HG03558 (cell line): Measurements from ENCODE around the gene WBP2NL.
A peak's percentile ranks its signal among the peaks of the same experiment; 100 is the strongest.
"Not testable (repeated sequence)": the region's sequence is repeated elsewhere in the genome, so short reads cannot be mapped to it uniquely, and the experiment has no call there.

Experiments used
- ATAC-seq: cut with Tn5 transposase; IDR thresholded peaks from one replicate; pipeline ENCODE4 v1.9.1; 2021; ENCODE audit warnings: moderate number of reproducible peaks; ENCODE audit not compliant: unreplicated experiment; ENCODE audit errors: extremely low read depth

WBP2NL gene

GRCh38 chr22:42070517-42071422, 72.2 kb downstream of the WBP2NL start, which contains the start of gene NAGA:
NAGA (minus strand) TSS chr22:42070812; CDS start chr22:42070297, 515 bp downstream.
- ATAC-seq = peak; percentile 86

DNA sequence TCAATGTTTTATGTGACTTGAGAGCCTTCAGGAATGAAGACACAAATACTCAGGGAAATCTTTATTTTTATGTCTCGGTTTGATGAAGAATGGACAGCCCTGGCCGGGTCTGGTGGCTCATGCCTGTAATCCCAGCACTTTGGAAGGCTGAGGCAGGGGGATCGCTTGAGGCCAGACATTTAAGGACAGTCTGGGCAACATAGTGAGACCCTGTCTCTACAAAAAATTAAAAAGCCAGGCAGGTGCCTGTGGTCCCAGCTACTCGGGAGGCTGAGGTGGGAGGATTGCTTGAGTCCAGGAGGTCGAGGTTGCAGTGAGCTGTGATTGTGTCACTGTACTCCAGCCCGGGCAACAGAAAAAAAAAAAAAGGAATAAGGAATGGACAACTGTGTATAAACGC, 72.9 kb downstream of the WBP2NL start:
- ATAC-seq = not testable (repeated sequence)

GRCh38 chr22:42072606-42073330, 74.2 kb downstream of the WBP2NL start:
- no peak for ATAC-seq

GRCh38 chr22:42073621-42074041, 75.0 kb downstream of the WBP2NL start:
- no peak for ATAC-seq

DNA sequence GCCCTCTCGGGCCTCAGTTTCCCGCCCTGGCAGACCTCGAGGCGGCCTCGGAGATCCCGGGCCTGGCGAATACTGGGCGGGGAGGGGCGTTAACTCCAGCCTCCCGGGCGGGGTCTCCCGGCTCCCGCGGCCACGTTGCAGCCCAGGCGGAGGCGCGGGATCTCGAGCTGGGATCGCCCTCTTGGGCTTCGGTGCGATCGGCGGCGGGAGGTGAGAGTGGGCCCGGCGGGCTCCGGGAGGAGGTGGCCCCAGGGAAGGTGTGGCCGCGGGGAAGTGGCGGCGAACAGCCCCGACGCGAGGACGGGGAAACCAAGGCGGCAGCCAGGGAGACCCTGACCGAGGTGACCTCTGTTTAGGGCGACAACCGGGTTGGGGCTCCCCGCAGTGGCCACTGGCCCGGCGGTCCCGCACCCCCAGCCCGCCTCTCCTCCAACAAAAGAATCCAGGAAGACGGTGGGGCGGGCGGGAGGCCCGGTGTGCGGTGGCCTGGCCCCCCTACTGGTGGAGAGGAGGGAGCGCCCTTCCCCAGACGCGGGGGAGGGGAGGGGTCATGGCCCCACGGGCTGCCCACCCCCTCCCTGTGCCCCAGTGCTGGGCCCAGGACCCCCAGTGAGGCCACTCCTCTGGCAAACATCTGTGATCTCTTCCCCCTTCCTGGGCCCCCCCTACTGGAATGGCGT, 75.7 kb downstream of the WBP2NL start, which contains the start of gene PHETA2:
PHETA2 (plus strand) TSS at position 117 of the 680 bp plus-strand sequence. CDS start 3,046 bp downstream, outside the sequence.
- ATAC-seq = no peak

GRCh38 chr22:42074846-42075676, 76.5 kb downstream of the WBP2NL start:
- no peak for ATAC-seq

DNA sequence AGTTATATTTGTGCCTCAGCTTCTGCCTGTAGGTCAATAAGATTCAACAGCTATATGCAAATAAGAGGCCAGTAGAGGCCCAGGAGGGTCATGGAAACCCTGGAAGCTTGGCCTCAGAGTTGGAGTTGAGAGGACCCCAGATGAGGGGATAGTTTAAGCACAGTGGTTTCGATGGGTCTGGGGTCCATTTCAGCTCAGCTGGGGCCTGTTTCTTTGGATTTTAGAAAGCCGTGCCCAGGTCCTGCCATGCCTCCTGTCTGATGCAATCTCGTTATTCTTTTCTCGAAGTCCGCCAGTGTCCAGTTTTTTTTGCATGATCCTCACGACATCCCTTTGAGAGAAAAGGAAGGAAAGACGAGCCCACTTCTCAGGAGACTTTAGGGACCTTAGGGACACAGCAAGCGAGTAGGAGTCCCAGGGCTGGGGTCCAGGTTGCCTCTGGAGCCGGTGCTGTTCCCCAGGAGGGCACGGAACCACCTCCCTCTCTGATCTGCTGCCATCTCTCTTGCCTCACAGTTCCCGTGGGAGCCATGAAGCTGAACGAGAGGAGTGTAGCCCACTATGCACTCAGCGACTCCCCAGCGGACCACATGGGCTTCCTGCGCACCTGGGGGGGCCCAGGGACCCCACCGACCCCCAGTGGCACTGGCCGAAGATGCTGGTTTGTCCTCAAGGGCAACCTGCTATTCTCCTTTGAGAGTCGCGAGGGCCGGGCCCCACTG, 78.3 kb downstream of the WBP2NL start:
- ATAC-seq = no peak

- ATAC-seq = no peak
Observed at GRCh38 chr22:42077486-42078125, 79.0 kb downstream of the WBP2NL start.
